Measurements from ENCODE around the gene BANF2. TPM values are rescaled to one million over a fixed set of nuclear protein-coding genes. Genes with fewer than 3 reads are reported as not detected.

The BANF2 gene
- total and polyA plus RNA-seq, 2 of the 13 experiments (the other 11 are each of a cell fraction or from before 2014, with no cell fraction given), result 0.35 TPM; not detected in 1

DNA sequence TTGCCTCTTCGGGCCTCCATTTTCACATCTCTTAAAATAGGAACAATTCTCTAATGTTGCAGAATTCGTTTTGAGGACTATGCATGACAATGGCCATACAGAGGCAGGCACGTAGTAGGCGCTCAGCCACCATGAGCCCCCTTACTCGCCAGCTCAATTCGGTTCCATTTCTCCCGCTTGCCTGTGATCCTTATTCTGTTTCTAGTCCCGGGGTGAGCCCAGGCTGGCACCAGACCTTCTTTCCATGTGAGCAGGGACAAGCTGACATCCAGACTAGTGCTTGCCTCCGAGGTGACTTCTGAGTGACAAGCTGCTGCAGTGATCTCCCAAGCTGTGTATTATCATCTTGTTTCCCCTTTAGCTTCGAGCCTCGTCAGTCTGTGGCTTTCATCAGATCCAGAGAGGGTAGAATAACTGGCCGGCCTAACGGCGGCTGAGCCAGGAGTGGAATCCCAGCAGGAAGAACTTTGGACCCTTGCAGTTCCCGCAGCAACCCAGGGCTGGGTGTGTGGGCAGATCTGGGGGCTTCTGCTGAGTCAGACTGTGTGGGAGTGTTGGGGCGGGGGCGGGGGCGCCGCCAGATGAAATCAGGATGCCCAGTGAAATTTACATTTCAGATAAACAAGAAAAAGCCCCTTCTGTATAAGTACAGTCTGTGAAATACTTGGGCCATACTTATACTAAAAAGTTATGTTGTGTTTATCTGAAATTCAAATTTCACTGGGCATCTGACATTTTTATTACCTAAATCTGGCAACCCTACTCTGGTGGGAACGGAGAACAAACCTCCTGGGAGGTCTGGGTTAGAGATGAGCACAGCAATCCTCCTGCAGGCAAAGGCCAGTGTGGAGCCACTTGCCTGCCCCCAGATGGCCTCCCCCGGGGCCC lies 10.9 kb downstream of the BANF2 start (continued):
- TF ChIP-seq ZNF329 (CRISPR knock-in tag; IDR thresholded peaks at IDR 0.05; ENCODE audit: low read depth), result peak; percentile 39; the same call in 1 of the 2 replicates
- peak; percentile 13; the same call in 1 of the 2 replicates for TF ChIP-seq ZNF547 (CRISPR knock-in tag; IDR thresholded peaks at IDR 0.05)
- no peak for TF ChIP-seq IRX3 (CRISPR knock-in tag; IDR thresholded peaks at IDR 0.05; ENCODE audit: borderline replicate concordance, low read depth)
- TF ChIP-seq SIX1 (CRISPR knock-in tag; IDR thresholded peaks at IDR 0.05; ENCODE audit: borderline replicate concordance), result 0 out of 2 replicates have a peak, but pooled peaks have one; percentile 26
- no peak for TF ChIP-seq EZH2 (conservative IDR thresholded peaks at IDR 0.05; ENCODE audit: low read depth, low read length)
- TF ChIP-seq ZNF362 (CRISPR knock-in tag; IDR thresholded peaks at IDR 0.05; ENCODE audit: borderline replicate concordance), result no peak
- TF ChIP-seq SMAD3 (CRISPR knock-in tag; IDR thresholded peaks at IDR 0.05), result peak; percentile 50; the same call in 1 of the 2 replicates
- peak; percentile 82 for TF ChIP-seq POLR2AphosphoS5 (IDR thresholded peaks at IDR 0.05; ENCODE audit: low read depth, low read length)
- no peak for TF ChIP-seq KAT2B (IDR thresholded peaks at IDR 0.05; ENCODE audit: borderline replicate concordance, low read depth, low read length)
- no peak for TF ChIP-seq SP5 (CRISPR knock-in tag; IDR thresholded peaks at IDR 0.05; ENCODE audit: borderline replicate concordance, low read depth)
- no peak for TF ChIP-seq AKNA (CRISPR knock-in tag; IDR thresholded peaks at IDR 0.05; ENCODE audit: borderline replicate concordance)
- TF ChIP-seq TAF1 (CRISPR knock-in tag; IDR thresholded peaks at IDR 0.05), result peak; percentile 23; the same call in 1 of the 2 replicates
- TF ChIP-seq NFIB (CRISPR knock-in tag; IDR thresholded peaks at IDR 0.05; ENCODE audit: borderline replicate concordance), result no peak
- TF ChIP-seq, protein P1, sequence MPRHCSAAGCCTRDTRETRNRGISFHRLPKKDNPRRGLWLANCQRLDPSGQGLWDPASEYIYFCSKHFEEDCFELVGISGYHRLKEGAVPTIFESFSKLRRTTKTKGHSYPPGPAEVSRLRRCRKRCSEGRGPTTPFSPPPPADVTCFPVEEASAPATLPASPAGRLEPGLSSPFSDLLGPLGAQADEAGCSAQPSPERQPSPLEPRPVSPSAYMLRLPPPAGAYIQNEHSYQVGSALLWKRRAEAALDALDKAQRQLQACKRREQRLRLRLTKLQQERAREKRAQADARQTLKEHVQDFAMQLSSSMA (CRISPR knock-in tag; IDR thresholded peaks at IDR 0.05), result peak; percentile 92; the same call in 1 of the 2 replicates
- TF ChIP-seq FIP1L1 (IDR thresholded peaks at IDR 0.05; ENCODE audit: borderline replicate concordance, insufficient read depth, low read depth, low read length), result no peak
- TF ChIP-seq, protein P2, sequence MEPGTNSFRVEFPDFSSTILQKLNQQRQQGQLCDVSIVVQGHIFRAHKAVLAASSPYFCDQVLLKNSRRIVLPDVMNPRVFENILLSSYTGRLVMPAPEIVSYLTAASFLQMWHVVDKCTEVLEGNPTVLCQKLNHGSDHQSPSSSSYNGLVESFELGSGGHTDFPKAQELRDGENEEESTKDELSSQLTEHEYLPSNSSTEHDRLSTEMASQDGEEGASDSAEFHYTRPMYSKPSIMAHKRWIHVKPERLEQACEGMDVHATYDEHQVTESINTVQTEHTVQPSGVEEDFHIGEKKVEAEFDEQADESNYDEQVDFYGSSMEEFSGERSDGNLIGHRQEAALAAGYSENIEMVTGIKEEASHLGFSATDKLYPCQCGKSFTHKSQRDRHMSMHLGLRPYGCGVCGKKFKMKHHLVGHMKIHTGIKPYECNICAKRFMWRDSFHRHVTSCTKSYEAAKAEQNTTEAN (CRISPR knock-in tag; conservative IDR thresholded peaks at IDR 0.05), result peak; percentile 80
- TF ChIP-seq REXO4 (CRISPR knock-in tag; IDR thresholded peaks at IDR 0.05; ENCODE audit: borderline replicate concordance), result no peak
- TF ChIP-seq POLR2A (IDR thresholded peaks at IDR 0.05; ENCODE audit: insufficient read depth in 1 of 2, low read depth in 2 of 2, low read length in 2 of 2), result peak; percentile 59 to 61; a peak in 3 of 4 replicates
- TF ChIP-seq POGZ (CRISPR knock-in tag; IDR thresholded peaks at IDR 0.05), result peak; percentile 55
- peak; percentile 57 for TF ChIP-seq ZNF143 (CRISPR knock-in tag; IDR thresholded peaks at IDR 0.05)
- TF ChIP-seq ZBTB20 (CRISPR knock-in tag; IDR thresholded peaks at IDR 0.05; ENCODE audit: borderline replicate concordance, low read depth), result no peak

Measured in HepG2 (cell line).